Transverse colon (tissue), 3 donors: ENCODE data around the gene ICA1L.
A peak's percentile ranks its signal among the peaks of the same experiment; 100 is the strongest.

Source experiments
- CTCF ChIP-seq, 5 experiments: fragments of 200-600 bp in 3 of 5; fragments of 450-650 bp in 2 of 5; sonication (generic) in 3 of 5; IDR thresholded peaks; 1 replicate in 2 of 5; 2 replicates in 3 of 5; pipeline ENCODE4 v1.5.1; 2016 to 2017; ENCODE audit warnings: antibody characterized with exemption in 5 of 5, inconsistent platforms in 3 of 5, mild to moderate bottlenecking in 2 of 5, moderate library complexity in 1 of 5
- POLR2A ChIP-seq: fragments of 450-650 bp; IDR thresholded peaks from one replicate; pipeline ENCODE4 v1.6.1; 2016; ENCODE audit warnings: antibody characterized with exemption, mild to moderate bottlenecking, moderate library complexity

- no peak for TF ChIP-seq POLR2A
- peak; percentile 30 to 36 (median 34) for TF ChIP-seq CTCF (IDR thresholded peaks at IDR 0.05)
These were observed 901 bp downstream of the ICA1L start for GRCh38 chr2:202870431-202871299.
